Stimulated activated CD4-positive, alpha-beta T cell treated with anti-CD3 and anti-CD28 coated beads, Interleukin-12 subunit alpha, Interleukin-12 subunit beta, amount 100 ng/mL, for 24 hours (primary cell): ENCODE results near the gene DPP4.

Experiments
- DNase-seq, 2 experiments: peaks; one replicate each; pipeline ENCODE4 v3.0.0-alpha.2; 2020; ENCODE audit warnings: low read depth in 2 of 2

Gene DPP4

GRCh38 chr2:162021516-162022058 is 52.4 kb downstream of the DPP4 start:
- DNase-seq, result no peak

GRCh38 chr2:162018530-162018929 is 55.5 kb downstream of the DPP4 start:
- DNase-seq, result no peak

- no peak for DNase-seq
These were observed 56.8 kb downstream of the DPP4 start for GRCh38 chr2:162017233-162017632.

GRCh38 chr2:162016080-162016479 is 57.9 kb downstream of the DPP4 start:
- DNase-seq, result no peak

GRCh38 chr2:162014751-162015150 is 59.3 kb downstream of the DPP4 start:
- DNase-seq, result no peak

GRCh38 chr2:162013514-162014475 is 60.2 kb downstream of the DPP4 start:
- DNase-seq, result no peak

GRCh38 chr2:162012565-162013058 is 61.4 kb downstream of the DPP4 start:
- no peak for DNase-seq

GRCh38 chr2:162011706-162012564 is 62.1 kb downstream of the DPP4 start:
- DNase-seq, result no peak

- no peak for DNase-seq
These were observed 64.5 kb downstream of the DPP4 start for GRCh38 chr2:162009543-162009942.

- no peak for DNase-seq
These were observed 66.5 kb downstream of the DPP4 start for GRCh38 chr2:162007447-162008040.

GRCh38 chr2:162006337-162006736 is 67.7 kb downstream of the DPP4 start:
- no peak for DNase-seq

- no peak for DNase-seq
These were observed 70.0 kb downstream of the DPP4 start for GRCh38 chr2:162004031-162004430.

GRCh38 chr2:162002623-162003235 is 71.3 kb downstream of the DPP4 start:
- no peak for DNase-seq

- no peak for DNase-seq
These were observed 73.6 kb downstream of the DPP4 start for GRCh38 chr2:162000431-162000830.

GRCh38 chr2:161999321-161999720 is 74.7 kb downstream of the DPP4 start:
- DNase-seq, result no peak

- DNase-seq, result no peak
These were observed 75.2 kb downstream of the DPP4 start for GRCh38 chr2:161998857-161999256.

GRCh38 chr2:161997916-161998471 is 76.0 kb downstream of the DPP4 start:
- DNase-seq, result no peak

- DNase-seq, result no peak
These were observed 78.4 kb downstream of the DPP4 start for GRCh38 chr2:161995553-161996016.

- no peak for DNase-seq
These were observed 79.1 kb downstream of the DPP4 start for GRCh38 chr2:161994761-161995520.

- peak; percentile 8 to 35 for DNase-seq
These were observed 81.5 kb downstream of the DPP4 start for GRCh38 chr2:161992531-161992930.
